NT2/D1 (cell line): Measurements from ENCODE around the gene SRSF1.
"Not testable (repeated sequence)": the region's sequence is repeated elsewhere in the genome, so short reads cannot be mapped to it uniquely, and the experiment has no call there.

Source experiments
- DNase-seq: peaks from one replicate; pipeline ENCODE4 v3.0.0-alpha.2; 2011; ENCODE audit warnings: low read depth, low spot score
- H3K27me3 ChIP-seq: 2 replicates; pipeline ENCODE4 v1.6.0; 2011; ENCODE audit warnings: mild to moderate bottlenecking; ENCODE audit not compliant: insufficient read length, insufficient read depth
- H3K36me3 ChIP-seq: 2 replicates; pipeline ENCODE4 v1.6.1; 2011; ENCODE audit warnings: mild to moderate bottlenecking, low read length, mixed read lengths; ENCODE audit not compliant: insufficient read depth, insufficient read length
- H3K4me1 ChIP-seq: 2 replicates; pipeline ENCODE4 v1.5.1; 2011; ENCODE audit not compliant: insufficient read depth, insufficient read length
- H3K4me3 ChIP-seq: 2 replicates; pipeline ENCODE4 v1.5.1; 2011; ENCODE audit warnings: low read depth; ENCODE audit not compliant: insufficient read length
- H3K9ac ChIP-seq: 2 replicates; pipeline ENCODE4 v1.6.0; 2011; ENCODE audit warnings: low read depth; ENCODE audit not compliant: insufficient read length
- H3K9me3 ChIP-seq: 2 replicates; pipeline ENCODE4 v1.5.1; 2011; ENCODE audit warnings: mild to moderate bottlenecking, low read length; ENCODE audit not compliant: insufficient read depth
- SUZ12 ChIP-seq: IDR thresholded peaks from 2 replicates; pipeline ENCODE4 v1.6.1; 2011; ENCODE audit not compliant: insufficient read length, insufficient read depth; ENCODE audit errors: extremely low read depth
- YY1 ChIP-seq: IDR thresholded peaks from 2 replicates; pipeline ENCODE4 v1.6.1; 2011; ENCODE audit not compliant: insufficient read length, insufficient read depth
- ZNF274 ChIP-seq: IDR thresholded peaks from 2 replicates; pipeline ENCODE4 v1.6.1; 2011; ENCODE audit warnings: mild to moderate bottlenecking, low read depth, low read length

Gene SRSF1

GRCh38 chr17:57966875-57967274 lies 40.2 kb downstream of the SRSF1 start:
- no peak for DNase-seq
- Histone ChIP-seq H3K27me3 (peaks cover 6% of the 10 kb centered on the region), H3K4me1 (no peaks in the 10 kb centered on the region), H3K9me3 (no peaks in the 10 kb centered on the region), H3K9ac (no peak overlapping the region), H3K36me3 (peaks cover 5% of the 10 kb centered on the region), H3K4me3 (no peak overlapping the region)
- TF ChIP-seq ZNF274 (no peak), SUZ12 (no peak), YY1 (no peak)

DNA sequence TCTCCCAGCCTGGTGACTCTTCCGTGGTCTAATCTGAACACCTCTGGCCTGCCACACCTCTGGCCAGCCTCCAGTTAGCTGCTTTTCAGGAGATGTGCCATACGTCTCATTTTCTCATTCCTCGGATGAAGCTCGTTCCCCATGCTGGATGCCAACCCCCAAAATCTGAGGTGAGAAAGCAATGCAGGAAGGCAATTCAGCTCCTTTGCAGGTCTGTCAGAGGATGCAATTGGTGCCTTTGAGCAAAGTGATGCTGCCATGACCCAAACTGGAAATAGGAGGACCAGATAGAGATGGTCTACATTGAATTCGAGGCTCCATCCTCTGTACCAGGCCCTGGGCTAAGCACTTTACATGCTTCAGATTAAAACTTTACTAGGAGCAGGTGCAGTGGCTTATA lies 40.8 kb downstream of the SRSF1 start:
- Histone ChIP-seq H3K4me3 (no peak overlapping the region), H3K9me3 (no peaks in the 10 kb centered on the region), H3K9ac (no peak overlapping the region), H3K36me3 (no peaks in the 10 kb centered on the region), H3K27me3 (peaks cover 6% of the 10 kb centered on the region), H3K4me1 (no peaks in the 10 kb centered on the region)
- no peak for TF ChIP-seq YY1
- no peak for TF ChIP-seq SUZ12
- TF ChIP-seq ZNF274: no peak
- DNase-seq: no peak

- Histone ChIP-seq H3K4me1 (no peaks in the 10 kb centered on the region), H3K9ac (no peak overlapping the region), H3K4me3 (no peak overlapping the region), H3K27me3 (peaks cover 10% of the 10 kb centered on the region), H3K36me3 (no peaks in the 10 kb centered on the region), H3K9me3 (no peaks in the 10 kb centered on the region)
- DNase-seq: no peak
- no peak for TF ChIP-seq SUZ12
Measured at GRCh38 chr17:57965521-57966160, 41.4 kb downstream of the SRSF1 start.

DNA sequence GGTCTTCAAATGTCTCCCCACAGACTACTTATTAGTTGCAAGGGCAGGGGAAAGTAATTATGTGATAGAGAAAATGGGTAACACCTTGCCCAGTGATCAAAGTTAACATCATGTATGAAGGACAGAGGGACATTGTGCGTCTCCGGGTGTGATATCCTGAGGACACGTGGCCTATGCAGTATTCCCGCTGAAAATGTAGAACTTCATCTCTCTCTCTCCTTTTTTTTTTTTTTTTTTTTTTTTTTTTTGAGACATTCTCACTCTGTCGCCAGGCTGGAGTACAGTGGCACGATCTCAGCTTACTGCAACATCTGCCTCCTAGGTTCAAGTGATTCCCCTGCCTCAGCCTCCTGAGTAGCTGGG lies 43.9 kb downstream of the SRSF1 start:
- Histone ChIP-seq H3K36me3 (no peaks in the 10 kb centered on the region), H3K9me3 (no peaks in the 10 kb centered on the region)

DNA sequence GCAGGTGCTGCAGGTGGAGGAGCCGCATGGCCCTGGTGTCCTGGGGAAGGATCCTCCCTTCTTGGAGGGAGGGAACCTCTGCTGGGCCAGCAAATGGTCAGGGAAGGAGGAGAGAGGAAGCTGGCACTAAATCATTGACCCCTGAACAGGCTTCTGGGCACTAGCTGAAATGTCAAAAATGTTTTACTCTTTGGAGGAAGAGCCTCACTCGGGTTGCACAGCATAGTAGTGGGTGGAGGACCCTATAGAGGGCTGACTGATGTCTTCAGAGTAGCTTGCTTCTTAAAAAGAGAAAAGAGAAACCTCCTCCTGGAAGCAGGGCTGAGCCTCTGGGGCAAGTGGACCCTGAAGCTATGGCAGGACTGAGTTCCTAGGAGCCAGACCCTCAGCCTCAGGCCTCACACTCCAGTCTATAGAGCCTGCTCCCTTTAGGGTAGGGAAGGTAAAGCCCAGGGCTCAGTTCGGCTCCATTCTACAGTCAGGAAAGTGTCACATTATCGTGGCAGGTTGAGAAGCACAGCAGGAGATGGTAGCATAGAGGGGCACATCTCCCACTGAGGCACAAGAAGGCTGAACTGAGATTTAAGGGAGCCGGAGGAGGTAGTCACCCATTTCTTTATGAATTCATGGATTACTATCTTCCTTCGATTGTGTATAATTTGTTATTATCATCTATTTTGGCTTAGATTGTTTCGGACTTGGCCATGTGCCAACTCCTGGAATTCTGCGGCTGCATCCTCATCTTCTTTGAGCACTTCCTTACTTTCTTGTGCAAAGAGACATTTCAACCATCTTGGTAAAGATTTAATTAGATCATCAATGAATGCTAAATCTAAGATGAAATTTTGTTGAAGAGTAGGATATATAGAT lies 44.5 kb downstream of the SRSF1 start:
- Histone ChIP-seq H3K9me3 (no peaks in the 10 kb centered on the region), H3K9ac (no peak overlapping the region)

More for the DNA sequence above, 43.9 kb downstream of the SRSF1 start:
- TF ChIP-seq YY1 (no peak), ZNF274 (no peak), SUZ12 (no peak)
- no peaks in the 10 kb centered on the region for H3K4me1 ChIP-seq
- H3K9ac ChIP-seq: no peak overlapping the region
- H3K27me3 ChIP-seq: peaks cover 16% of the 10 kb centered on the region
- no peak overlapping the region for H3K4me3 ChIP-seq
- DNase-seq: no peak

GRCh38 chr17:57959929-57960328 lies 47.1 kb downstream of the SRSF1 start:
- no peak overlapping the region for H3K9ac ChIP-seq
- no peak for TF ChIP-seq YY1
- TF ChIP-seq ZNF274: no peak
- TF ChIP-seq SUZ12: no peak
- H3K4me1 ChIP-seq: peaks cover 8% of the 10 kb centered on the region
- no peaks in the 10 kb centered on the region for H3K36me3 ChIP-seq
- H3K4me3 ChIP-seq: no peak overlapping the region
- DNase-seq: no peak
- H3K27me3 ChIP-seq: peaks cover 24% of the 10 kb centered on the region
- no peaks in the 10 kb centered on the region for H3K9me3 ChIP-seq

More for the DNA sequence above, 44.5 kb downstream of the SRSF1 start:
- DNase-seq: no peak
- Histone ChIP-seq H3K36me3 (no peaks in the 10 kb centered on the region), H3K27me3 (peaks cover 16% of the 10 kb centered on the region), H3K4me1 (no peaks in the 10 kb centered on the region), H3K4me3 (no peak overlapping the region)
- TF ChIP-seq YY1 (no peak), SUZ12 (no peak), ZNF274 (no peak)

GRCh38 chr17:57958391-57958790 lies 48.7 kb downstream of the SRSF1 start:
- H3K9ac ChIP-seq, H3K9me3 ChIP-seq, H3K4me3 ChIP-seq, H3K36me3 ChIP-seq, DNase-seq: not testable (repeated sequence)
- H3K27me3 ChIP-seq: peaks cover 27% of the 10 kb centered on the region
- peaks cover 13% of the 10 kb centered on the region for H3K4me1 ChIP-seq

- TF ChIP-seq ZNF274 (no peak), YY1 (no peak)
- H3K27me3 ChIP-seq: peaks cover 30% of the 10 kb centered on the region
- no peak for DNase-seq
Measured at GRCh38 chr17:57957886-57958285, 49.2 kb downstream of the SRSF1 start.

More at GRCh38 chr17:57957886-57958285, 49.2 kb downstream of the SRSF1 start:
- H3K4me3 ChIP-seq: no peak overlapping the region
- H3K4me1 ChIP-seq: peaks cover 15% of the 10 kb centered on the region
- H3K9me3 ChIP-seq: no peaks in the 10 kb centered on the region
- no peak overlapping the region for H3K9ac ChIP-seq
- peaks cover 8% of the 10 kb centered on the region for H3K36me3 ChIP-seq
